T-helper 17 cell (primary cell): ENCODE data around the gene CTBP2. TPM values are rescaled to one million over a fixed set of nuclear protein-coding genes. Genes with fewer than 3 reads are reported as not detected.
"Not testable (repeated sequence)": the region's sequence is repeated elsewhere in the genome, so short reads cannot be mapped to it uniquely, and the experiment has no call there.

ENCODE experiments used
- ATAC-seq: fragments of 150-1000 bp; cut with Tn5 transposase; 2 replicates; pipeline ENCODE4 v1.10.0; 2021; ENCODE audit warnings: mild to moderate bottlenecking, moderate library complexity
- DNase-seq, 3 donors: peaks; one replicate each; pipeline versions ENCODE4 v3.0.0 to v3.0.0-alpha.2; 2020 to 2021
- H3K9me3 ChIP-seq: one replicate; pipeline ENCODE4 v1.7.0; 2013; ENCODE audit warnings: low read length, mild to moderate bottlenecking; ENCODE audit not compliant: control insufficient read depth, poor library complexity, severe bottlenecking
- H3K27ac Mint-ChIP-seq: one replicate; pipeline ENCODE4 v1.8.0; 2022; ENCODE audit warnings: mild to moderate bottlenecking, moderate library complexity, mixed read lengths
- H3K27me3 Mint-ChIP-seq: one replicate; pipeline ENCODE4 v1.8.0; 2022; ENCODE audit warnings: mixed read lengths
- H3K36me3 Mint-ChIP-seq: one replicate; pipeline ENCODE4 v1.8.0; 2022; ENCODE audit warnings: low read depth, mixed read lengths
- H3K4me1 Mint-ChIP-seq: one replicate; pipeline ENCODE4 v1.8.0; 2022; ENCODE audit warnings: mild to moderate bottlenecking, mixed read lengths
- H3K4me3 Mint-ChIP-seq: one replicate; pipeline ENCODE4 v1.8.0; 2022; ENCODE audit warnings: mild to moderate bottlenecking, moderate library complexity, mixed read lengths
- total RNA-seq, 4 donors: library from RNA in 2 of 4; stranded (reverse) in 2 of 4; gene quantifications; one replicate each; pipeline ENCODE4 v1.2.3 and lab custom pipeline; 2022 to 2026

CTBP2 gene
- total RNA-seq, 2 donors from 2014 or later = 1.3 to 1.5 TPM

DNA sequence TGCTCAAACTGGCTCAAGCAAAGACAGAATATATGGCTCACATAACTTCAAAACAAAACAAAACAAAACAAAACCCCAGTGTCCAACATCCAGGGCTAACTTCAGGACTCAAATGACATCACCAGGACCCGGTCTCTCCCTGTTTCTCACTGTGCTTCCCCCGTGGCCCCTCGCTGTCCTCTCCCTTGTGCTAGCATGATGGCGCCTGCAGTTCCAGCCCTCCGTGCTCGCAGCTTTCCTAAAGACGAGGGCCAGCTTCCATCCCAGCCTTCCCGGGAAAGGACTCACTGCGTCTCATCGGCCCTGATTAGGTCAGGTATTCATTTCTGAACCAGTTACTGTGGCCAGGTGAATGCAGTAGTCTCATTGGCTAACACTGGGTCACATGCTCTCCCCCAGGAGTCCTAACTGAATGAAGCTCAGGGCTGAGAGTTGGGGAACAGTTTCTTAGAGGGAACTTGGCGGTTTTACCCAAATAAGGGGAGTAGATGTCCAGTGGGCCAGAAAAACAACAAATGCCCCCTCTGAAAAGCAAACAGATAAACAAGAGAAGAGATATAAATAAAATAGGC is 33.0 kb upstream of the CTBP2 start:
- H3K4me1 Mint-ChIP-seq = no peaks in the 10 kb centered on the region
- DNase-seq (no peak), ATAC-seq (no peak)
- H3K36me3 Mint-ChIP-seq = no peaks in the 10 kb centered on the region
- H3K27me3 Mint-ChIP-seq = no peaks in the 10 kb centered on the region
- no peaks in the 10 kb centered on the region for H3K9me3 ChIP-seq
- no peak overlapping the region for H3K27ac Mint-ChIP-seq
- H3K4me3 Mint-ChIP-seq = no peak overlapping the region

- DNase-seq = no peak
- ATAC-seq = no peak
- H3K27ac Mint-ChIP-seq = no peak overlapping the region
- H3K9me3 ChIP-seq = no peaks in the 10 kb centered on the region
- H3K4me1 Mint-ChIP-seq = no peaks in the 10 kb centered on the region
- no peak overlapping the region for H3K4me3 Mint-ChIP-seq
- no peaks in the 10 kb centered on the region for H3K36me3 Mint-ChIP-seq
- H3K27me3 Mint-ChIP-seq = no peaks in the 10 kb centered on the region
These were observed 32.3 kb upstream of the CTBP2 start for GRCh38 chr10:125192620-125193019.

DNA sequence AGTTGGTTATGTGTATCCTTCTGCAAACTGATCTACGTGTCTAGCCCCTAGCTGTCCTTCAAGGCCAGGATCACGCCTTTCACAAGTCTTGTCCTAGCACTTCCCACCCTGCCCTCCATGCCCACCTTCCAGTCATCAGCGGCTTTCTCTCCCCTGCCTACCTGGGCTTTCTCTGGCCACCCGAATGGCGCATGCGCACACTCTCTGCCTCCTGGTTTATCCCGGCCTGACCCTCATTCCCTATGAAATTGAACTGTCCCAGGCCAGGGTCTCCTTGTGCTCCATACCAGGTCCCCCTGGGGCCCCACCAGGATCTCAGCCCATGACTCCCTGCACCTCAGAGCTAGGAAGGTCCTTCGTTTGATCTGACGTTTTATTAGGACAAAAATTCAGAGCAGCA is 31.6 kb upstream of the CTBP2 start:
- H3K36me3 Mint-ChIP-seq = no peaks in the 10 kb centered on the region
- H3K9me3 ChIP-seq = no peaks in the 10 kb centered on the region
- no peak overlapping the region for H3K4me3 Mint-ChIP-seq
- H3K27me3 Mint-ChIP-seq = no peaks in the 10 kb centered on the region
- ATAC-seq = no peak
- H3K4me1 Mint-ChIP-seq = no peaks in the 10 kb centered on the region
- DNase-seq = no peak
- no peak overlapping the region for H3K27ac Mint-ChIP-seq

DNA sequence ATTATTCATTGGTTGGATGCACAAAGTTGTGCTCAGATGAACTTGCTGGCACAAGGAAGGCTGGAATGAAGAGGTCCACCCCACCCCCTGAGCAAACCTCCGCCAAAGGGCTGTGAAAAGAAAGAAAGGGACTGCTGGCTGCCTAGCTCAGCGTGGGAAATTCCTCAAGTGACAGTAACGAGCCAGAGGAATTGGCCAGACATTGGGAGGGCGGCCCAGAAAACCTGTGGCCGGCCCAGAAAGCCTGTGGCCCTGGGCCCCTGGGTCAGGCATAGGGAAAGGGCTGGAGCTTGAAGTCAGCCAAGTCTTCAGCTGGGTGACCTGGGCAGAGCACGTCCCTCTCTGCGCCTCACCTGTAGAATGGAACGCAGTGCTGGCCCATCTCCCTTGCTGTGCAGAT is 30.6 kb upstream of the CTBP2 start:
- H3K27me3 Mint-ChIP-seq = no peaks in the 10 kb centered on the region

DNA sequence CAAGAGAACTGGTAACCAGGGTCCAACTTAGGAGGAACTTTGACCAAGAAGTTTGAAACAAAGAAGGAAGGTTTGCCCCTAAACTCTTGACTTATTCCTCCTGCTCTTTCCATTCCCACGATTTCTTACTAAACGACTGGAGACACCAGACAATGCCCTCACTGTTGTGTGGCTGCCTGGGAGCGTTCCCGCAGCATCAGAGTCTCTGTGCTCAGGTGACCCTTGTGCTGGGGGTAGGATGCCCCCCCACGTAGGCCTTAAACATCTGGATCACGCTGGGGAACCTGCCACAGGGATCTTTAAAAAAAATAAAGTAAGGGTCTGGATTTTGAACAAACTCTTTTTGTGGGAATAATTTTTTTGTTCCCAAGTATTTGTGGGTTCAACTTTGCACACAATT is 30.1 kb upstream of the CTBP2 start:
- DNase-seq (no peak), ATAC-seq (no peak)
- Mint-ChIP-seq H3K27me3 (no peaks in the 10 kb centered on the region), H3K4me1 (no peaks in the 10 kb centered on the region), H3K36me3 (no peaks in the 10 kb centered on the region), H3K27ac (no peak overlapping the region), H3K4me3 (no peak overlapping the region)
- no peaks in the 10 kb centered on the region for H3K9me3 ChIP-seq

More for the DNA sequence above, 30.6 kb upstream of the CTBP2 start:
- Mint-ChIP-seq H3K4me1 (no peaks in the 10 kb centered on the region), H3K27ac (no peak overlapping the region), H3K36me3 (no peaks in the 10 kb centered on the region), H3K4me3 (no peak overlapping the region)
- ATAC-seq (no peak), DNase-seq (no peak)
- H3K9me3 ChIP-seq = no peaks in the 10 kb centered on the region

- Mint-ChIP-seq H3K4me1 (no peaks in the 10 kb centered on the region), H3K27me3 (no peaks in the 10 kb centered on the region), H3K27ac (no peak overlapping the region), H3K4me3 (no peak overlapping the region), H3K36me3 (no peaks in the 10 kb centered on the region)
- ATAC-seq (no peak), DNase-seq (no peak)
- no peaks in the 10 kb centered on the region for H3K9me3 ChIP-seq
These were observed 28.8 kb upstream of the CTBP2 start for GRCh38 chr10:125189162-125189561.

DNA sequence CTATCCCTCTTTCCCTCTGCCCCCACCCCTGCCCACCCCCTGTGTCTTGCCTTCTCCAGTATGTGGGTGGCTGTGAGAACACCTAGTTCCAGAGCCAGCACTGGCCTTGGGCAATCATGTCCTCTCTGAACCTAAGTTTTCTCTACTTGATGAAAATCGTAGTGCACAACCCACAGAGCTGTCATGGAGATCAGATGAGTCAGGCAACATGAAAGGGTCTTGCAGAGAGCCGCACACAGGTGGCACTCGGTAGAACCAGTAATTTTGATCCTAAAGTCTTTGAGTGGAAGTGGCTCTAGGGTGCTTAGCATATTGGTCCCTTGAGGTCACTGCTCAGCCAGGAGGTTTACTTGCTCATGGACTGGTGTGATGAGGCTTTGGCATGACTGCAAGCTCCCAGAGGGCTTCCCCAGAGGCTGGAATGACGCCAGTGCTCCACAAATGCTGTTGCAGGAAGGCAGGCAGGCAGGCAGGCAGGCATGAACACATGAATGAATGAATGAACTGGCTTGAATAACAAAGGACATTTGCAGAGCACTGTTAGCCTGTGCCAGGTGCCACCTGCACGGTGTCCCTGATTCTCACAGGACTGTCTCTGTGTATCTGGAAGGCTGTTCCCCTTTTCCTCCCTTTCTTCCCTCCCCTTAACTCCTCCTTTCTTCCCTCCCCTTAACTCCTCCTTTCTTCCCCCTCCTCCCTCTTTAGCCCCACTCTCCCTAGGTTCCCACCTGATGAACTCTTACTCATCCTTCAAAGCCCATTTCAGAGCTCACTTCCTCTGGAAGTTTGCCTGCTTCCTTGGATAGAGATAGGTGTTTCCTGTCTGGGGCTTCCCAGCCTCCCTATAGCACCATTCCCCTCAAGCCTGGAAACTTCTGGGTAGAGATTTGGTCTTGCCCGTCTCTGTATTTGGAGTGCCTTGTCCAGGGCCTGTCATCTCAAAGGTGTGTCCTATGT is 27.2 kb upstream of the CTBP2 start:
- Mint-ChIP-seq H3K4me3 (no peak overlapping the region), H3K27ac (no peak overlapping the region), H3K27me3 (no peaks in the 10 kb centered on the region), H3K4me1 (no peaks in the 10 kb centered on the region), H3K36me3 (no peaks in the 10 kb centered on the region)
- no peaks in the 10 kb centered on the region for H3K9me3 ChIP-seq
- DNase-seq = no peak
- ATAC-seq = no peak

DNA sequence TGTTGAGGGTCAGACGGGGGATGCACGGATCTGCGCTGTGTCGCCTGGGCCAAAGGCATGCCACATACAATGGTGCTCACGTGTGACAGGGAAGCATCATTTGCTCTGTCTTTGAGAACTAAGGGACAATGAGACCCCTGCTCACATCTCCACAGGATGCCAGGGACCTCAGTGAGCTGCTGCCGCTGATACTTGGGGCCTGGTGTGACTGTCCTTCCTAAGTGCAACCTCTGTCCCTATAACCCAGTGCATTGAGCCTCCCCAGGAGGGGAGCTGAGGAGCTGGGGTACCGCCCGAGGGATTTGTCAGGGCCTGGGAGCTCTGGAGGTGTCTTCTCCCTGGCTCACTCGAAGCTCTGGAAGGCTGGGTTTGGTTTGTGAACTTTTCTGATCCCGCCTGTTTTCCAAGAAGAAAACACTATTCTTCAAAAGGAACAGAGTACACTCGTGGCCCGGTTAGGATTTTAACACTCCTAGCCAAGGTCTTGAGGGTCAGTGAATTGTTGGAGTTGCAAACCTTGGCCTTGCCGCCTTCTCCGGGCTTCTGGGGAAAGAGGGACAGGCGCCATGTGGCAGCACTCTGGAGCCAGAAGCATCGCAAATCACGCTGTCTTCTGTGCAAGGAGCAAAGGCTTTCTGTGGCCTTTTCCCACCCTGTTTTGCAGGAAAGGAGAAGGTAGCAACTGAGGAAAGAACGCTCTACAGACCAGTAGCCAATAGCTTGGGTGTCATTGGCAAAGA is 26.2 kb upstream of the CTBP2 start:
- H3K27ac Mint-ChIP-seq = no peak overlapping the region
- H3K36me3 Mint-ChIP-seq = no peaks in the 10 kb centered on the region
- DNase-seq = no peak
- H3K27me3 Mint-ChIP-seq = no peaks in the 10 kb centered on the region
- no peak overlapping the region for H3K4me3 Mint-ChIP-seq
- H3K4me1 Mint-ChIP-seq = no peaks in the 10 kb centered on the region
- H3K9me3 ChIP-seq = no peaks in the 10 kb centered on the region
- no peak for ATAC-seq

- not testable (repeated sequence) for ATAC-seq, H3K4me3 Mint-ChIP-seq, H3K4me1 Mint-ChIP-seq, DNase-seq, H3K27ac Mint-ChIP-seq, H3K9me3 ChIP-seq, H3K36me3 Mint-ChIP-seq
- H3K27me3 Mint-ChIP-seq = peaks cover 17% of the 10 kb centered on the region
These were observed 18.7 kb upstream of the CTBP2 start for GRCh38 chr10:125179107-125179506.

GRCh38 chr10:125177641-125178640 is 17.6 kb upstream of the CTBP2 start:
- H3K27ac Mint-ChIP-seq = no peak overlapping the region
- no peak overlapping the region for H3K4me3 Mint-ChIP-seq
- no peaks in the 10 kb centered on the region for H3K4me1 Mint-ChIP-seq
- H3K9me3 ChIP-seq = no peaks in the 10 kb centered on the region
- peaks cover 19% of the 10 kb centered on the region for H3K27me3 Mint-ChIP-seq
- H3K36me3 Mint-ChIP-seq = no peaks in the 10 kb centered on the region
- DNase-seq = no peak
- no peak for ATAC-seq

DNA sequence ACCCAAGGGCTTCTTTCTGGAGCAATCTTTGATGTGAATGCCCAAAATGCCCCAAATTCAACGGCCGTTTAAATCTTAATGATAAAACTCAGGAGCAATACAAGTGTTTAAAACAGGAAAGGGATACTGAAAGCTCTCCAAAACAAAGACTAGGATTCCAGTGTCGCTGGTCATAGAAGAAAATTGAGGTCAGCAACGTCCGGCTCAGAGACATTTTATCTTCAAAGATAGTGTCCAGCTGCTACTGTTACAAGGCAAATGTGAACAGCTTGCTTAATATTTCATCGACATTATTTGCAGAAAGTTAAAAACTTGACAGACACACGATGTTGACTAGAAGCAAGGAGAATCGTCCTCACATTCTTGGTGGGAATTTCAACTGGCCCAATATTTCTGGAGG is 15.4 kb upstream of the CTBP2 start:
- Mint-ChIP-seq H3K36me3 (no peaks in the 10 kb centered on the region), H3K27me3 (peaks cover 29% of the 10 kb centered on the region), H3K27ac (no peak overlapping the region), H3K4me3 (no peak overlapping the region), H3K4me1 (no peaks in the 10 kb centered on the region)
- no peaks in the 10 kb centered on the region for H3K9me3 ChIP-seq
- ATAC-seq (no peak), DNase-seq (no peak)

DNA sequence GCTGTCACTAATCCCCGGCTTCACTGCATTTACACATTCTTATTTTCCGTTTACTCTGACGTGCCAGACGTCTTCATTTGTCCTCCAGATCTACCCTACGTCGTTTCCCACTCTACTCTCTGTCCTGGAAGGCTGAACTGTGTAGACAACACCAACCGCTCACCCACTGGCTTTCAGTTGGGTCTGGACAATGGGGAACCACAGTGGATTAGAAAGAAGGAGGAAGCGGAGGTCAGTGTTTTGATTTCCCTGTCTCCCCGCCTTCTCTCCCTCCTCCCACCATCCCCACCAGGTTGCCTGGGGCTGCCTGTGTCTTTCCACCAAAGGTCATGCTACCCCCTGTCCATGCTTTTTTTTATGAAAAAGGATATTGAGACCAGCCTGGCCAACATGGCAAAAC is 14.0 kb upstream of the CTBP2 start:
- no peak overlapping the region for H3K4me3 Mint-ChIP-seq
- H3K27me3 Mint-ChIP-seq = peaks cover 29% of the 10 kb centered on the region
- DNase-seq = no peak
- no peaks in the 10 kb centered on the region for H3K4me1 Mint-ChIP-seq
- no peaks in the 10 kb centered on the region for H3K36me3 Mint-ChIP-seq
- ATAC-seq = no peak
- no peaks in the 10 kb centered on the region for H3K9me3 ChIP-seq
- H3K27ac Mint-ChIP-seq = no peak overlapping the region
